Right atrium auricular region (tissue), 2 donors: ENCODE data around the gene RCSD1. TPM values are rescaled to one million over a fixed set of nuclear protein-coding genes. Genes with fewer than 3 reads are reported as not detected.
A peak's percentile ranks its signal among the peaks of the same experiment; 100 is the strongest.
"Not testable (repeated sequence)": the region's sequence is repeated elsewhere in the genome, so short reads cannot be mapped to it uniquely, and the experiment has no call there.

Source experiments
- DNase-seq: peaks from one replicate; pipeline ENCODE4 v3.0.0-alpha.2; 2019; ENCODE audit warnings: low spot score
- H3K27ac ChIP-seq, 2 donors: fragments of 200-600 bp; sonication (generic); 1 replicate in 1 of 2; 2 replicates in 1 of 2; pipeline ENCODE4 v1.5.1; 2016 to 2019
- H3K27me3 ChIP-seq, 2 donors: fragments of 200-600 bp; sonication (generic); one replicate each; pipeline versions ENCODE4 v1.5.1 to v1.6.0; 2017 to 2019
- H3K36me3 ChIP-seq: fragments of 200-600 bp; sonication (generic); one replicate; pipeline ENCODE4 v1.5.1; 2016
- H3K4me1 ChIP-seq, 2 donors: fragments of 200-600 bp; sonication (generic); one replicate each; pipeline versions ENCODE4 v1.5.1 to v1.6.0; 2017 to 2019
- H3K4me3 ChIP-seq, 2 donors: fragments of 200-600 bp; sonication (generic); 1 replicate in 1 of 2; 2 replicates in 1 of 2; pipeline ENCODE4 v1.5.1; 2017 to 2019; ENCODE audit warnings: mild to moderate bottlenecking in 1 of 2, moderate library complexity in 1 of 2
- H3K9me3 ChIP-seq, 2 donors: fragments of 200-600 bp; sonication (generic); one replicate each; pipeline ENCODE4 v1.5.1; 2019
- total RNA-seq, 2 donors: library from RNA; depleted of rRNA; stranded (reverse); fragments of >200 nt; gene quantifications; one replicate each; pipeline ENCODE4 v1.1.0, GENCODE V29; 2016
- TF ChIP-seq, protein P1 (sequence below), 2 donors: fragments of 200-600 bp; sonication (generic); IDR thresholded peaks; one replicate each; pipeline ENCODE4 v1.5.1; 2019; ENCODE audit warnings: antibody characterized with exemption in 2 of 2

Gene RCSD1
- total RNA-seq, 2 donors from 2014 or later: 26.5 to 39.3 TPM

GRCh38 chr1:167601442-167602383 lies 28.3 kb upstream of the RCSD1 start:
- TF ChIP-seq, protein P1, sequence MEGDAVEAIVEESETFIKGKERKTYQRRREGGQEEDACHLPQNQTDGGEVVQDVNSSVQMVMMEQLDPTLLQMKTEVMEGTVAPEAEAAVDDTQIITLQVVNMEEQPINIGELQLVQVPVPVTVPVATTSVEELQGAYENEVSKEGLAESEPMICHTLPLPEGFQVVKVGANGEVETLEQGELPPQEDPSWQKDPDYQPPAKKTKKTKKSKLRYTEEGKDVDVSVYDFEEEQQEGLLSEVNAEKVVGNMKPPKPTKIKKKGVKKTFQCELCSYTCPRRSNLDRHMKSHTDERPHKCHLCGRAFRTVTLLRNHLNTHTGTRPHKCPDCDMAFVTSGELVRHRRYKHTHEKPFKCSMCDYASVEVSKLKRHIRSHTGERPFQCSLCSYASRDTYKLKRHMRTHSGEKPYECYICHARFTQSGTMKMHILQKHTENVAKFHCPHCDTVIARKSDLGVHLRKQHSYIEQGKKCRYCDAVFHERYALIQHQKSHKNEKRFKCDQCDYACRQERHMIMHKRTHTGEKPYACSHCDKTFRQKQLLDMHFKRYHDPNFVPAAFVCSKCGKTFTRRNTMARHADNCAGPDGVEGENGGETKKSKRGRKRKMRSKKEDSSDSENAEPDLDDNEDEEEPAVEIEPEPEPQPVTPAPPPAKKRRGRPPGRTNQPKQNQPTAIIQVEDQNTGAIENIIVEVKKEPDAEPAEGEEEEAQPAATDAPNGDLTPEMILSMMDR (IDR thresholded peaks at IDR 0.05): no peak

DNA sequence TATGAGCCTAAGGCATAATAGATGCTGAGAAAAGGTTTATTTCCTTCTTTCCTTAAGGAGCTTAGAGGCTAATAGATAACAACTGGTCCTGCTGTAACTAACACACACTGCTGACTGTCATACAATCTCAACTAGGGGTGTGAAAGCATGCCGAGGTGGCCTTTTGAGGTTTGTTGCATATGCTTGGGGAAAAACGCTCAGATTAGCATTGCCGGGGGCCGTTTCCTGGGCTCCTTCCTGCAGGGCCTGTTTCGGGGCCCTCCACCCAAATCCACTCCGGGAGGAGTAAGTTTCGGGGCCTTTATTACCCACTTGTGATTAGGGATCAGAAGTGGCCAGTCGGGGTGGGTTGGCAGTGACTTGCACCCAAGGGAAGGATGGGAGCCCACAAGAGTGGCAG lies 27.2 kb upstream of the RCSD1 start:
- no peaks in the 10 kb centered on the region for H3K27me3 ChIP-seq
- peaks cover 0 to 6% of the 10 kb centered on the region in 2 donors for H3K9me3 ChIP-seq
- DNase-seq: no peak
- H3K36me3 ChIP-seq: no peaks in the 10 kb centered on the region
- no peak overlapping the region for H3K27ac ChIP-seq
- TF ChIP-seq, protein P1 (IDR thresholded peaks at IDR 0.05): no peak
- H3K4me1 ChIP-seq: peaks cover 0 to 28% of the 10 kb centered on the region in 2 donors
- H3K4me3 ChIP-seq: no peak overlapping the region

More at GRCh38 chr1:167601442-167602383, 28.3 kb upstream of the RCSD1 start:
- H3K9me3 ChIP-seq: no peaks in the 10 kb centered on the region
- peak overlapping the region; percentile 46 to 54 for H3K27ac ChIP-seq
- H3K4me3 ChIP-seq: no peak overlapping the region
- peaks cover 0 to 28% of the 10 kb centered on the region in 2 donors for H3K4me1 ChIP-seq
- H3K27me3 ChIP-seq: no peaks in the 10 kb centered on the region
- no peaks in the 10 kb centered on the region for H3K36me3 ChIP-seq
- peak; percentile 64 for DNase-seq

GRCh38 chr1:167605576-167605975 lies 24.5 kb upstream of the RCSD1 start:
- H3K36me3 ChIP-seq: no peaks in the 10 kb centered on the region
- TF ChIP-seq, protein P1 (IDR thresholded peaks at IDR 0.05): no peak
- H3K27me3 ChIP-seq: no peaks in the 10 kb centered on the region
- peaks cover 0 to 6% of the 10 kb centered on the region in 2 donors for H3K9me3 ChIP-seq
- DNase-seq: no peak
- H3K4me3 ChIP-seq: no peak overlapping the region
- H3K4me1 ChIP-seq: peaks cover 0 to 20% of the 10 kb centered on the region in 2 donors
- no peak overlapping the region for H3K27ac ChIP-seq

DNA sequence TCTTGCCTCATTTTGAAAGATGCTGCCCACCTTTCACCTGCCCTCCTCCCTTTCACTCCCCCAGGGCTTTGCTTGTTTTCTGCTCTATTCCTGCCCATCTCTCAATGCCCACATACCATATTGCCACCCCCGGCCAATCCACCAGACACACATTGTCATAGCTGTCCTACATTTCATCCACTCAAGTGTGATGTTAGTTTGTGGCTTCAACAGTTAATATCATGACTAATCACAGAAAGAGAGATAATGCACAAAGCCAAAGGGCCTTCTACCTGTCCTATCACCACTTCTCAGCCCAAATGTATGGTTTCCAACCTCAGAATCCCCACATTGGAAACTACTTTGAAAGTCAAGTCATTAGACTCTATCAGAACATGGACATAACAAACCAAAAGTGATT lies 18.0 kb upstream of the RCSD1 start:
- no peak for DNase-seq
- H3K4me3 ChIP-seq: no peak overlapping the region
- no peaks in the 10 kb centered on the region for H3K36me3 ChIP-seq
- H3K9me3 ChIP-seq: peaks cover 0 to 4% of the 10 kb centered on the region in 2 donors
- no peaks in the 10 kb centered on the region for H3K27me3 ChIP-seq
- H3K4me1 ChIP-seq: peaks cover 0 to 8% of the 10 kb centered on the region in 2 donors
- H3K27ac ChIP-seq: no peak overlapping the region
- TF ChIP-seq, protein P1 (IDR thresholded peaks at IDR 0.05): no peak

DNA sequence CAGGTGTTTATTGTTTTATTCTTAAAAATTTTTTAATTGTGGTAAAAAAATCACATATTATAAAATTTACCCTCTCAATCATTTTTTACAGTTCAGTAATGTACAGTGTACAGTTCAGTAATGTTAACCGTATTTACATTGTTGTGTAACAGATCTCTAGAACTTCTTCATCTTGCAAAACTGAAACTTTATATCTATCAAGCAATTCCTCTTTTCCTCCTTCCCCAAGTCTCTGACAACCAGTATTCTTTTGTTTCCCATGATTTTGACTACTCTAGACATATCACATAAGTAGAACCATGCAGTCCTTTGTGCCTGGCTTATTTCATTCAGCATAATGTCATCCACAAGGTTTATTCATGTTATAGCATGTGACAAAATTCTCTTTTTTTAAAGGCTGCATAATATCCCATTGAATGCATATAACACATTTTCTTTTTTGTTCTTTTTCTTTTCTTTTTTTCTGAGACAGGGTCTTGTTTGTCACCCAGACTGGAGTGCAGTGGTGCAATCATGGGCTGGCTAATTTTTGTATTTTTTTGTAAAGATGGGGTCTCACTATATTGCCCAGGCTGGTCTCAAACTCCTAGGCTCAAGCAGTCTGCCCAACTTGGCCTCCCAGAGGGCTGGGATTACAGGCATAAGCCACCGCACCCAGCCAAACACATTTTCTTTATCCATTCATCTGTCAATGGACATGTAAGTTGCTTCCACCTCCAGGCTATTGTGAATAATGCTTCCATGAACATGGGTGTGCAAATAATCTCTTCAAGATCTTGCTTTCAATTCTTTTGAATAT lies 17.2 kb upstream of the RCSD1 start:
- H3K36me3 ChIP-seq: no peaks in the 10 kb centered on the region
- H3K4me3 ChIP-seq: no peak overlapping the region
- no peaks in the 10 kb centered on the region for H3K27me3 ChIP-seq
- no peaks in the 10 kb centered on the region for H3K9me3 ChIP-seq
- H3K27ac ChIP-seq: no peak overlapping the region
- TF ChIP-seq, protein P1 (IDR thresholded peaks at IDR 0.05): no peak
- DNase-seq: no peak
- peaks cover 0 to 16% of the 10 kb centered on the region in 2 donors for H3K4me1 ChIP-seq

GRCh38 chr1:167613984-167614383 lies 16.0 kb upstream of the RCSD1 start:
- not testable (repeated sequence) for H3K36me3 ChIP-seq, H3K9me3 ChIP-seq, H3K4me3 ChIP-seq, H3K27me3 ChIP-seq, H3K27ac ChIP-seq, DNase-seq
- H3K4me1 ChIP-seq: peaks cover 0 to 19% of the 10 kb centered on the region in 2 donors
